ENCODE measurements around the gene WDR41.

WDR41 gene

DNA sequence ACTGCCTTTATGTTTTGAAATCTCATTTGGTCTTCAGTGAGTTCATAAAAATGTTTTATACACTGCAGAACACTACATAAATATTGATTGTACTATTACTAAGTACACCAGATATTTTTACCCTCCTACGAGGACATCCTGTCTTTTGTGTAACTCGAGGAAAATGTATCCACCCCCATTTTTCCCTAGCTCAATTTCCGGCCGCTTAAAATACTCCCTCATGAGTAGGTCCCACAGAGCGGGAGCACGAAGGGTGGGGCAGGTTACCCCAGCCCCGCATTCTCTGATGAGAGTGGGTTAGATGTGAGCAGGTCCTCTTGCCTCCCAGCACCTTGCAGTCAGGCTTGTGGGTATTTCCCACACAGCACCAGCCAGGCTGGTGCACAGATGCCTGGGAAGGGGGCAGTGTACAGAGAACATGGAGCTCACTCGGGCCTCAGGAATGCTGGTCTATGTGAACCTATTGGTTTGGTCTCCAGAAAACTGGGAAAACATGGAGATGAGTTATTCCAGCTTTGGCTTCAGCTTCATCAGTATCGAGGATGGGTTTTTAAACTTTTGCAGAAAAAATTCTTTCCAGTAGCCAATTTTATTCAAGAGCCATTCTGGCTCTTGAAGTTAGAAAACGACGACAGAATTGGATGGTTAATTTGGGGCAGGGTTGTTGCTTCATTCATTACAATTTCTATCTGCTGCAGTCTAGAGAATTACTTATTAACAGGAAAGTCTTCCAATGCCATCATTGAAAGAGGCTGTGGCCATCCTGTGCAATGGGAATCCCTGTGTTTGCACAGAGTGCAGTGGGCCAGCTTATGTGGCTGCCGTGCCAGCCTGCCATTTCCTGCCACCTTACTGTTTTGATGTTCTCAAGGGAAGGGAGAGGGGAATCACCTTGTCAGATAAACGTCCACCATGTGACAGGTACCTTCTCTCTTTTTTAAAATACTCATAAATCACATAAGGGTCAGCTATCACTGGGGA, 73.2 kb downstream of the WDR41 start:
- Histone ChIP-seq H2AFZ (ENCODE audit: low read depth, low read length) (no peak overlapping the region), H3K4me1 (ENCODE audit: insufficient read depth, low read length) (no peaks in the 10 kb centered on the region), H3K4me3 (ENCODE audit: low read length) (no peak overlapping the region), H3K36me3 (ENCODE audit: insufficient read depth, low read length) (no peaks in the 10 kb centered on the region), H3K9me3 (ENCODE audit: low read length) (no peaks in the 10 kb centered on the region), H3K27me3 (ENCODE audit: insufficient read depth, low read length) (no peaks in the 10 kb centered on the region)

GRCh38 chr5:77418162-77418561, 74.0 kb downstream of the WDR41 start:
- no peak overlapping the region for H2AFZ ChIP-seq (ENCODE audit: low read depth, low read length)
- H3K27me3 ChIP-seq (ENCODE audit: insufficient read depth, low read length) = no peaks in the 10 kb centered on the region
- H3K4me3 ChIP-seq (ENCODE audit: low read length) = no peak overlapping the region
- H3K9me3 ChIP-seq (ENCODE audit: low read length) = no peaks in the 10 kb centered on the region
- no peaks in the 10 kb centered on the region for H3K4me1 ChIP-seq (ENCODE audit: insufficient read depth, low read length)
- H3K36me3 ChIP-seq (ENCODE audit: insufficient read depth, low read length) = no peaks in the 10 kb centered on the region

- Histone ChIP-seq H3K27me3 (ENCODE audit: insufficient read depth, low read length) (no peaks in the 10 kb centered on the region), H3K36me3 (ENCODE audit: insufficient read depth, low read length) (no peaks in the 10 kb centered on the region), H3K9me3 (ENCODE audit: low read length) (no peaks in the 10 kb centered on the region), H3K4me1 (ENCODE audit: insufficient read depth, low read length) (peaks cover 5% of the 10 kb centered on the region), H2AFZ (ENCODE audit: low read depth, low read length) (no peak overlapping the region), H3K4me3 (ENCODE audit: low read length) (no peak overlapping the region)
Observed at GRCh38 chr5:77413049-77413448, 79.1 kb downstream of the WDR41 start.

GRCh38 chr5:77409870-77410621, 82.1 kb downstream of the WDR41 start:
- H3K9me3 ChIP-seq (ENCODE audit: low read length) = no peaks in the 10 kb centered on the region
- H3K36me3 ChIP-seq (ENCODE audit: insufficient read depth, low read length) = no peaks in the 10 kb centered on the region
- H2AFZ ChIP-seq (ENCODE audit: low read depth, low read length) = no peak overlapping the region
- H3K27me3 ChIP-seq (ENCODE audit: insufficient read depth, low read length) = no peaks in the 10 kb centered on the region
- H3K4me3 ChIP-seq (ENCODE audit: low read length) = no peak overlapping the region
- H3K4me1 ChIP-seq (ENCODE audit: insufficient read depth, low read length) = peaks cover 5% of the 10 kb centered on the region

DNA sequence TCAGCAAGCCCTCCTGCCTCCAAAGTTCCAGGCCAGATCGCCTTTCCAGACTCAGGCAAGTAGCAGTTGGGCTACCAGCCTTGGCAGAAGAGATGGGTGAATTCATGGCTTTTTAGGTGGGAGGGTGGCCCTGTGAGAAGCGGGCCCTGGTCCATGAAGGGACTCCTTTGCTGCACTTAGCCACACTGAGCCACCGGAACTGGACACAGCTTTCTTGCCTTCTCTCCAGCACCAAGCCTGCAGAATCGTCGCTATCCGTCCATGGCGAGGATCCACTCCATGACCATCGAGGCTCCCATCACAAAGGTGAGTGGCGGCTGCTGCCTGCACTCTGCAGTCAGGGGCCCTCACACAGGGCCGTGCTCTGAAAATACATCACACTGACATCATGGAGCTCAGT, 85.0 kb downstream of the WDR41 start:
- no peak overlapping the region for H2AFZ ChIP-seq (ENCODE audit: low read depth, low read length)
- H3K36me3 ChIP-seq (ENCODE audit: insufficient read depth, low read length) = no peaks in the 10 kb centered on the region
- H3K4me3 ChIP-seq (ENCODE audit: low read length) = no peak overlapping the region
- H3K4me1 ChIP-seq (ENCODE audit: insufficient read depth, low read length) = peaks cover 5% of the 10 kb centered on the region
- no peaks in the 10 kb centered on the region for H3K9me3 ChIP-seq (ENCODE audit: low read length)
- H3K27me3 ChIP-seq (ENCODE audit: insufficient read depth, low read length) = no peaks in the 10 kb centered on the region

- no peak overlapping the region for H3K4me3 ChIP-seq (ENCODE audit: low read length)
- no peaks in the 10 kb centered on the region for H3K27me3 ChIP-seq (ENCODE audit: insufficient read depth, low read length)
- H2AFZ ChIP-seq (ENCODE audit: low read depth, low read length) = no peak overlapping the region
- H3K4me1 ChIP-seq (ENCODE audit: insufficient read depth, low read length) = no peaks in the 10 kb centered on the region
- no peaks in the 10 kb centered on the region for H3K36me3 ChIP-seq (ENCODE audit: insufficient read depth, low read length)
- no peaks in the 10 kb centered on the region for H3K9me3 ChIP-seq (ENCODE audit: low read length)
Observed at GRCh38 chr5:77402796-77403195, 89.3 kb downstream of the WDR41 start.

- Histone ChIP-seq H3K4me3 (ENCODE audit: low read length) (no peak overlapping the region), H3K36me3 (ENCODE audit: insufficient read depth, low read length) (no peaks in the 10 kb centered on the region), H2AFZ (ENCODE audit: low read depth, low read length) (no peak overlapping the region), H3K27me3 (ENCODE audit: insufficient read depth, low read length) (no peaks in the 10 kb centered on the region), H3K4me1 (ENCODE audit: insufficient read depth, low read length) (no peaks in the 10 kb centered on the region), H3K9me3 (ENCODE audit: low read length) (no peaks in the 10 kb centered on the region)
Observed at GRCh38 chr5:77400645-77401044, 91.5 kb downstream of the WDR41 start.

- Histone ChIP-seq H3K27me3 (ENCODE audit: insufficient read depth, low read length) (no peaks in the 10 kb centered on the region), H2AFZ (ENCODE audit: low read depth, low read length) (no peak overlapping the region), H3K4me3 (ENCODE audit: low read length) (no peak overlapping the region), H3K36me3 (ENCODE audit: insufficient read depth, low read length) (no peaks in the 10 kb centered on the region), H3K4me1 (ENCODE audit: insufficient read depth, low read length) (no peaks in the 10 kb centered on the region), H3K9me3 (ENCODE audit: low read length) (no peaks in the 10 kb centered on the region)
Observed at GRCh38 chr5:77398896-77399295, 93.2 kb downstream of the WDR41 start.

DNA sequence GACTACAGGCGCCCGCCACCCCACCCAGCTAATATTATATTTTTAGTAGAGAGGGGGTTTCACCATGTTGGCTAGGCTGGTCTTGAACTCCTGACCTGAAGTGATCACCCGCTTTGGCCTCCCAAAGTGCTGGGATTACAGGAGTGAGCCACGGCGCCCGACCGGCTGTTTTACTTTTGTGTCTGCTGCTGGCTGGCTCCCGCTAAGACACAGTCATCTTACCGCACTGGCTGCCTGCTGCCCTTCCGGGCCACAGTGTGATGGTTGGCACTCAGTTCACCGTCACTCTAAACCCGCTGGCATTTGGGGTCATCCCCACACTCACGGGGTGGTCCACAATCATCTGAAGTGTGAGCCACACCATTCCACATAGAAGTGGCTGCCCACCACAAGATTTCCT, 93.7 kb downstream of the WDR41 start:
- Histone ChIP-seq H3K4me3 (ENCODE audit: low read length) (no peak overlapping the region), H2AFZ (ENCODE audit: low read depth, low read length) (no peak overlapping the region), H3K9me3 (ENCODE audit: low read length) (no peaks in the 10 kb centered on the region), H3K36me3 (ENCODE audit: insufficient read depth, low read length) (no peaks in the 10 kb centered on the region), H3K27me3 (ENCODE audit: insufficient read depth, low read length) (no peaks in the 10 kb centered on the region), H3K4me1 (ENCODE audit: insufficient read depth, low read length) (no peaks in the 10 kb centered on the region)

GRCh38 chr5:77397686-77398292, 94.3 kb downstream of the WDR41 start:
- no peaks in the 10 kb centered on the region for H3K36me3 ChIP-seq (ENCODE audit: insufficient read depth, low read length)
- H3K27me3 ChIP-seq (ENCODE audit: insufficient read depth, low read length) = no peaks in the 10 kb centered on the region
- H2AFZ ChIP-seq (ENCODE audit: low read depth, low read length) = no peak overlapping the region
- no peaks in the 10 kb centered on the region for H3K4me1 ChIP-seq (ENCODE audit: insufficient read depth, low read length)
- no peak overlapping the region for H3K4me3 ChIP-seq (ENCODE audit: low read length)
- H3K9me3 ChIP-seq (ENCODE audit: low read length) = no peaks in the 10 kb centered on the region

GRCh38 chr5:77396017-77396416, 96.1 kb downstream of the WDR41 start:
- Histone ChIP-seq H3K27me3 (ENCODE audit: insufficient read depth, low read length) (no peaks in the 10 kb centered on the region), H3K36me3 (ENCODE audit: insufficient read depth, low read length) (no peaks in the 10 kb centered on the region), H3K4me3 (ENCODE audit: low read length) (no peak overlapping the region), H3K9me3 (ENCODE audit: low read length) (no peaks in the 10 kb centered on the region), H2AFZ (ENCODE audit: low read depth, low read length) (no peak overlapping the region), H3K4me1 (ENCODE audit: insufficient read depth, low read length) (no peaks in the 10 kb centered on the region)

DNA sequence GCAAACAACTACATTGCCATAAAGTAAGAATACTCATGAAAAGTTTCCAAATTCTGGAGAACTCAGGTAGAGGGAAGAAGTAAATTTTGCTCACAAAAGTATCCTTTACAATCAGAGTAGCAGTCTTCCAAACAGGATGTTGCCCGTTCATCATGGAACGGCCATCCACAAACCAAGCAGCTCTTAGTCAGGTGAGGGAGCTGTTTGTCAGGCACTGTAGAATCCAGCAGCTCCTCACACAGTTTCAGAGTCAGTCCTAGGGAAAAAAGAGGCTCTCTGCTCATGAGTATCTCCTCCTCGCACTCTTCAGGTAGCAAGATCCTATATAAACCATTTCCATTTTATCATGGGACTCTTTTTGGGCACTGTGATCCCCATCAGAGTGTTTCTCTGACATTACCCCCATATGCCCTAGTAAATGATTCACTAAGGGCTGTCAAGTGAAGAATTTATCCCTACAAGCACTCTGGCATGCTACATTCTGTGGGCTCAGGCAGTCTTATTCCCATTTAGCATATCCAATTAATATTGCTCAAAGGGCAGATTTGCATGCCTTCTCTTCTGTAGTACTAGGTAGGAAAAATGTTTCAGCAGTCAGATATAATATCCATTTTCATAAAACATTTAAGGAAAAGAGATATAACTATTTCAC, 97.9 kb downstream of the WDR41 start:
- no peaks in the 10 kb centered on the region for H3K9me3 ChIP-seq (ENCODE audit: low read length)
- H3K4me1 ChIP-seq (ENCODE audit: insufficient read depth, low read length) = no peaks in the 10 kb centered on the region
- no peaks in the 10 kb centered on the region for H3K36me3 ChIP-seq (ENCODE audit: insufficient read depth, low read length)
- no peaks in the 10 kb centered on the region for H3K27me3 ChIP-seq (ENCODE audit: insufficient read depth, low read length)
- no peak overlapping the region for H2AFZ ChIP-seq (ENCODE audit: low read depth, low read length)
- H3K4me3 ChIP-seq (ENCODE audit: low read length) = no peak overlapping the region
